Measurements from ENCODE around the gene NTF4. TPM values are rescaled to one million over a fixed set of nuclear protein-coding genes. Genes with fewer than 3 reads are reported as not detected.

NTF4 gene
- polyA plus RNA-seq, 1 experiment: not detected

GRCh38 chr19:49086296-49086695, 21.7 kb upstream of the NTF4 start:
- DNase-seq (ENCODE audit: low read depth): no peak
- POLR2A ChIA-PET: interaction anchor here (0.7 kb wide), 1 partner anchor 239 kb away, joined by 5 read pairs; the partner anchor contains the start of gene SLC6A16
- CTCF ChIA-PET: interaction anchor here (2.6 to 3.1 kb wide), 2 partner anchors 11 to 21 kb away, joined by 11 to 15 read pairs; no protein-coding TSS in a partner anchor
- TF ChIP-seq CTCF (IDR thresholded peaks at IDR 0.05; ENCODE audit: insufficient read depth, low read depth, low read length): no peak
- Histone ChIP-seq H3K27me3 (ENCODE audit: control insufficient read depth, insufficient read depth, low read length) (no peaks in the 10 kb centered on the region), H3K36me3 (ENCODE audit: control insufficient read depth, insufficient read depth, low read length) (peaks cover 17% of the 10 kb centered on the region), H3K4me3 (ENCODE audit: low read depth, low read length) (peak overlapping the region; percentile 85)

- Histone ChIP-seq H3K4me3 (ENCODE audit: low read depth, low read length) (peak overlapping the region; percentile 85), H3K36me3 (ENCODE audit: control insufficient read depth, insufficient read depth, low read length) (peaks cover 15% of the 10 kb centered on the region), H3K27me3 (ENCODE audit: control insufficient read depth, insufficient read depth, low read length) (no peaks in the 10 kb centered on the region)
- ChIA-PET CTCF (interaction anchor here (2.6 kb wide), 1 partner anchor 12 kb away, joined by 15 read pairs; no protein-coding TSS in a partner anchor), POLR2A (interaction anchor here (0.7 kb wide), 1 partner anchor 239 kb away, joined by 5 read pairs; the partner anchor contains the start of gene SLC6A16)
- no peak for TF ChIP-seq CTCF (IDR thresholded peaks at IDR 0.05; ENCODE audit: insufficient read depth, low read depth, low read length)
- no peak for DNase-seq (ENCODE audit: low read depth)
Observed at GRCh38 chr19:49085868-49086232, 21.2 kb upstream of the NTF4 start.

GRCh38 chr19:49085020-49085867, 20.6 kb upstream of the NTF4 start, which contains the start of gene SNRNP70:
TSS of gene SNRNP70 (plus strand) at chr19:49085451. CDS start at chr19:49086415, 964 bp downstream.
- TF ChIP-seq CTCF (IDR thresholded peaks at IDR 0.05; ENCODE audit: insufficient read depth, low read depth, low read length): no peak
- Histone ChIP-seq H3K36me3 (ENCODE audit: control insufficient read depth, insufficient read depth, low read length) (peaks cover 8% of the 10 kb centered on the region), H3K4me3 (ENCODE audit: low read depth, low read length) (peak within 1 kb of the TSS; percentile 85), H3K27me3 (ENCODE audit: control insufficient read depth, insufficient read depth, low read length) (no peaks in the 10 kb centered on the region)
- ChIA-PET POLR2A (interaction anchor here (0.7 kb wide), 1 partner anchor 240 kb away, joined by 5 read pairs; the partner anchor contains the start of gene SLC6A16), CTCF (interaction anchor here (2.6 kb wide), 1 partner anchor 13 kb away, joined by 15 read pairs; no protein-coding TSS in a partner anchor)
- DNase-seq (ENCODE audit: low read depth): peak; percentile 90

GRCh38 chr19:49084206-49085019, 19.8 kb upstream of the NTF4 start:
- ChIA-PET POLR2A (no interaction called here), CTCF (interaction anchor here (1.2 kb wide), 1 partner anchor 10 kb away, joined by 4 read pairs; no protein-coding TSS in a partner anchor)
- no peak for DNase-seq (ENCODE audit: low read depth)
- Histone ChIP-seq H3K4me3 (ENCODE audit: low read depth, low read length) (peak overlapping the region; percentile 43), H3K27me3 (ENCODE audit: control insufficient read depth, insufficient read depth, low read length) (no peaks in the 10 kb centered on the region), H3K36me3 (ENCODE audit: control insufficient read depth, insufficient read depth, low read length) (peaks cover 5% of the 10 kb centered on the region)
- TF ChIP-seq CTCF (IDR thresholded peaks at IDR 0.05; ENCODE audit: insufficient read depth, low read depth, low read length): no peak

Data from BJ (cell line).